GM21423 (cell line): ENCODE results near the gene AHR.

Experiments
- ATAC-seq: cut with Tn5 transposase; IDR thresholded peaks from one replicate; pipeline ENCODE4 v1.9.1; 2021; ENCODE audit warnings: mild to moderate bottlenecking, moderate library complexity; ENCODE audit not compliant: unreplicated experiment

AHR gene

DNA sequence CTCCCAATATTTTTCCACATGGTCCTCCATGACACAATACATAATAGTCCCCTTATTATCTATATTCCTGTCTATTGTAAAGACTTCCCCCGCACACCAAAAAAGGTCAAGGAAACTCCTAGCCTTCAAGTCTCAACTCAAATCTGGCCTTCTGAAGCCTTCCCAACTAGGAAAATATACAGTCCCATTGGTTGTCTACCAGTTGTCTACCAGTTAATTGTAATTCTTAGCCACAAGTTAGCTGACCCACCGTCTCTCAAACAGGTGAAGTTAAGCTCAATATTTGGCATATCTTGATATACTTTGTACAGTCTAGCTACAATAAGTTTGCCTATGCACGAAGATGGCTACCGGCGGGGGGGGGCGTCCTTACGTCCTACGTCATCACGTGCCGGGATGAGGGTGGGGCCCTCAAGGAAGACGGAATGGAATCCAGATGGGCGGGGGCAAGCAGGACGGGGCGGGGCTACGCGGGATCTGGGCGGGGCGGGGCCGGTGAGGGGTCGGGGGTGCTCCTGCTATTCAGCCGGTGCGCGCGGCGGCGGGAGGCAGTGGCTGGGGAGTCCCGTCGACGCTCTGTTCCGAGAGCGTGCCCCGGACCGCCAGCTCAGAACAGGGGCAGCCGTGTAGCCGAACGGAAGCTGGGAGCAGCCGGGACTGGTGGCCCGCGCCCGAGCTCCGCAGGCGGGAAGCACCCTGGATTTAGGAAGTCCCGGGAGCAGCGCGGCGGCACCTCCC, at the start of gene AHR:
Gene AHR, plus strand, starts transcription at position 551 of the 738 bp plus-strand sequence. CDS start 613 bp downstream, outside the sequence.
- ATAC-seq, result peak; percentile 53

DNA sequence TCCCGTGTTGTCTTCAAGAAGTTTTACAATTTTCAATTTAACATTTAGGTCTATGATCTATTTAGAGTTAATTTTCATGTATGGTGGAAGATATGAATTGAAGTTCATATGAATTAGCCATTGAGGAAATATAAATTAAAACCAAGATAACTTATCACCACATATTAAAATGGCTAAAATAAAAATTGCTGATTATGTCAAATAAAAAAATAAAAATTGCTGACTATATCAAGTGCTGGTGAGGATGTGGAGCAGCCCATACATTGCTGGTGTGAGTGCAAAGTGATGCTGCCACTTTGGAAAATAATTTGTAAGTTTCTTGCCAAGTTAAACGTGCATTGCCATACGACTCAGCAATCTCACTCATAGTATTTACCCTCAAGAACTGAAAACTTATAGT, 44.6 kb upstream of the AHR start:
- ATAC-seq, result no peak

DNA sequence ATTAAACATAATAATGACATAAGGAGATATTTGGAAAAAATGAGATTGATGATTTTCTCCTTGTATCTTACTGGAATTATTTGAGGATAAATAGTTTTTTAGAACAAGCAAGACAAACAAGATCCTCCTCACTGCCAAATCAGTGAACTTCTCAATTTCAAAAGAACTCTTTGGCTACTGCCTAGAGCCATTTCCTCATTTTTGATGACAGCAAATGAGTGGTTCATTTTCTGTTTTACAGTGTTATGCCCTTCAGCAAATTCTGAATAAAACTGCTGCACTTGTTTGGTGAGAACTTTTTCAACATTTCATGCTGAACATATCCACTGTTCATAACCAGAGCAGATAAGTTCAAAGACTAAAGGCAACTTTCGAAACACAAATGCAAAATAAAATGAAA, 42.5 kb upstream of the AHR start:
- ATAC-seq, result no peak

- ATAC-seq, result no peak
These were observed 42.1 kb upstream of the AHR start for GRCh38 chr7:17256375-17256774.

- ATAC-seq, result no peak
These were observed 31.9 kb upstream of the AHR start for GRCh38 chr7:17266565-17266964.

- no peak for ATAC-seq
These were observed 28.9 kb upstream of the AHR start for GRCh38 chr7:17269341-17270221.

DNA sequence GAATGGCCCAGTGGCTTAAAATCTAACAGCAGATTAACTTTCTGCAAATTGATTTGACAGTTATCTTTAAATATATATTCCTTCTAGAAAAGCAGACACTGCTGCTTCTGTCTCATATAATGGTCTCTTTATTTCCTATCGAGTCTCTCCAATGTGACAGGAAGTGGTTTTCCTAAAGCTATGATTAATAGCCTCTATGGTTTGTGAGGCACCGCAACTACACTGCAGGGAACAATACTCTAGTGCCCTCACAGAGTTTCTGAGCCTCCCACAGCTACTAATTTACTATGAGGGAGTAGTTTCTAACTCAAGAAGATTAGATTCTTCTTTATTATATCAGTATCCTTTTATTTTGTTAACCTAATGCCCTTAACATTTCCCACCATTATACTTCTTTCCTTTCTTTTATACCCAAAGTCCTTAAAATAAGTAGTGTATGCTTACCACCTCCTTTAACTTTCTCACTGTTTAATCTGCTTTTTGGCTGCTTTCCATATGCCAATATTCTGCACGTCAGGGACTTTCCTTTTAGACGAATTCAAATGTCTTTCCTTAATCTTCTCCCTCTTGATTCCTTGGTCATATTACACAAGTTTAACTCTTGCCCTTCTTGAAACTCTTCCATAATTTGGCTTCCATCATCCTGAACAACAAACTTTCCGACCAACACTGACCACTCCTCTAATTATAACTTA, 23.8 kb upstream of the AHR start:
- peak; percentile 63 for ATAC-seq

- no peak for ATAC-seq
These were observed 22.4 kb upstream of the AHR start for GRCh38 chr7:17275749-17276671.

- no peak for ATAC-seq
These were observed 19.4 kb upstream of the AHR start for GRCh38 chr7:17279061-17279460.

DNA sequence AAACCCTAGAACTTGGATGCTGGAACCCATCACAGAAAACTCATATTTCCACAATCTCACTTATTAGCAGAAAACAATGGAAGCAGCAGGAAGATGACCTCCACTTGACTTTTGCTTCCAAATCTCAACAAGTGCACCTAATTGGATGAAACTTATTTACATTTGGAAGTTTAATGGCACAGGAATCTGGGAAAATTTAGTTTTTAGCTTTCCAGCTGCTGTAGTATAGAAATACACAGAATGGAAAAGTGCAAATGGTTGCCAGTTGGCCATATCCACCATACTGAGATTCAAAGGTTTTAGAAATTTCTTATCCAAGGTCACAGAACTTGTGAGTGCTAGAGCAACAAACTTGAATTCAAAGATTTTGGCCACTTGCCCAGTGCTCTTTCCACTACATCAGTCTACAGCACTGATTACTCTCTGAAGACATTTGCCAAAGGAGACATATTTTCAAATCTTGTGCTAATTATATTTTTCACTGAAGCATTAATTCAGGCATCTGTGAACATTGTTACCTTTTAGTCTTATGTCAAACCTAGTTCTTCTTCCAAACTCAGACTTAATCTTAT, 9.3 kb upstream of the AHR start:
- no peak for ATAC-seq

DNA sequence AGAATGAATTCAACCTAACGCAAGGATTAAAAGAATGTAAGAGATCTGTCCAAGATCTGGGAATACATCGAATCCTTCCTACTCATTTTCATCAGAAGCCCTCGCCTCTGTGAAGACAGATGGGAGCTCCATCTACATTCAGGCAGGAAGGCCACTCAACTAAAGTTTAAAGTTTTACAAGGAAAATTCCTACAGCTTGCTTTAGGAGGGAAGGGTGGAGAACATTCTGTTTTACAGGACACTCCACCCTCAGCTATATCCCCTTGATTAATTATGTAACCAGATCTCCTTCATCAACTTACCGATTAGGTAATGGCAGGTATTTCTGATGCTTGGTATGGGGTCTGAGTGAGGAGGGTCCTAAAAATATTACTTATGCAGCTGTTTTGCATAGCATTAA, 5.6 kb upstream of the AHR start:
- ATAC-seq, result no peak

- ATAC-seq, result no peak
These were observed 5.0 kb upstream of the AHR start for GRCh38 chr7:17293481-17293880.

DNA sequence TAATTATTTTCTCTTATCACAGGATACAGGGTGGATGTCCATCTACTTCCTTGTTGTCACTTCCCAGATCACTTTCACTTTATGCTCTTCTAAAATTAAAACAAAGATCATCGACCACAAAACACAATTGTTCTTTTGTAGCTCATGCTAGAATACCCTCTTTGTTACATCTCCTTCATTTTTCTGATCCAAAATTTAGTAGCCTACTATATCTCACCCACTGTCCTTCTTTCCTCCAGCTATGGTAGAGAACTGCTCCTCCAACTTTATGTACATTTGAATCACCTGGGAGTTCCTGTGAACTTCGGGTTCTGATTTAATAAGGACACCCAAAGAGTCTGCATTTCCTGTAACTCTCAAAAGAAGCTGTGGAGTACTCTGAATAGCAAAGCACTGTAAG, 1.2 kb upstream of the AHR start:
- ATAC-seq, result no peak

GRCh38 chr7:17298840-17299482, 509 bp downstream of the AHR start:
- peak; percentile 33 for ATAC-seq

DNA sequence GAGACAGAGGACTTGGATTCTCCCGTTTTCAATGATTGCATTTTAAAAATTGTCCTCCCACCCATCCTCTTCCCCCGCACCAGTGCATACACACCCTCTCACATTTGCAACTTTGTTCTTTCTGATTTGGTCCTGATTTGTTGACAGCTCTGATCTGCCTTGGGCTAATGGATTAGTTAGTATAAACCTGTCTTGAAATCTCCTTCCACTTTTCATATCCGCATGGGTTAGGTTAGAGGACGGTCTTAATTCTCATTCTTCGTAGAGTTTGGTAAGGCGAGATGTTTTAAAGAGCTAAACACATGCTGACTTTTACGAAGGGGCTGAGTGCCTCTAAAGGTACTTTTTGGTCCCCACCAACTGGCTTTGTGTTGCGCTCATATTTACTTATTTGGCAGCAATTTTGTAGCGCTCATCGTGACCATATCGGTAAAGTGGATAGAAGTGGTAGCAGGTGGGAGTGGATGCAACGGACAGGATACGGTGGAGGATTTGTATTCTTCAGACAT, 1.1 kb downstream of the AHR start:
- peak; percentile 13 for ATAC-seq

DNA sequence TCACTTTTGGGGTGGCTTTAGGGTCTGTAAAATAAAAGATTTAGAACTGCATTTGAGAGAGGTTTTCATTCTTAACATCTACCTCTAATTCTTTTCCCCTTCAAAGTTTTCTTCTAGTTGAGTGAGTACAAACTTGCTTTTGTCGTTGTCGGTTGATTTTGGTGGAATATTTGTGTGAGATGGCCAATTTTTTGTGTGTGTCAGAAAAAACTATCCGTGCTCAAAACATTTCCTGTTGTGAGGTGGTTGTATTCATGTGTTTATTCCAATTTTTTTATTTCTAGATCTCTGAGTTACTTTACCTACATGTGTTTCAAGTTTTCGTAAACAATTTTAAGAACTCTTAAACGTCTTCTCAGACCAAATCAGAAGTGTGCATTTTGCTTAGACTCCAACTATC, 1.6 kb downstream of the AHR start:
- no peak for ATAC-seq

DNA sequence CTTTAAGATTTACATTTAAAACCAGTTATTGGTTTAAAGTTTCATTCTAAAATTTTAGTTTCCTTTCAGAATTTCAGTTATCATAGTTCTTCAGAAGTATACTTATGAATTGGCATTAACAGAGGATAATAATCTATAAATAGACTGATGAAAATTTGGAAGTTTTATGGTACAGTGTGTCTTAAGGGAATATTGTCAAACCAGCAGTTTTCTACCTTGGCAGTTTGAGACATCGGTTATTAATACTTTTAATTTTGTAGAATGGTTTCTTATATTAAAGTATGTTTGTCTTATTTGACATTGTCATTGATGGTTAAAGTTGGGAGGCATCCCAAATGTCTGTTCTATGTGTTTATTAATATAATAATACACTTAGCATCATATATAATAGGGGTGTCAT, 2.0 kb downstream of the AHR start:
- no peak for ATAC-seq

GRCh38 chr7:17301471-17302456, 3.3 kb downstream of the AHR start:
- ATAC-seq, result no peak
